ENCODE measurements around the gene BIN1. TPM values are rescaled to one million over a fixed set of nuclear protein-coding genes. Genes with fewer than 3 reads are reported as not detected.

The BIN1 gene
- total RNA-seq, 1 experiment from 2014 or later: 31.8 TPM

DNA sequence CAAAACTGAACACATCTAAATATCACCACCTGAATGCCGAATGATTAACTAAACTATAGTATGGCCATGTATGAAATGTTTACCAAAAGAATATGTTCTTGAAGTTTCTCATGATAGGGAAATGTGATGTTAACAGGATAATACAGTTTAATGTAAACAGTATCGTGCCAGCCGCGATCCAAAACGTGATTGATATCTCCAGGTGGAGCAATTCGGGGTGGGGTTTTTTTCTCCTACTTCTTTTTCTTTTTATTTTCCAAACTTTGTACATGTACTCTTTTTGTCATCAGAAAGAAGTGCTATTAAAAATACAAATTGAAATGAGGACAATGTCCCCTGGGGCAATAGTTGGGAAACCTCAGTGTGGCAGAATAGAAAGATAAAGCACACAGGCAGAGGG lies 4.0 kb upstream of the BIN1 start:
- no peaks in the 10 kb centered on the region for H3K9me3 ChIP-seq (ENCODE audit: control insufficient read depth in 1 of 2, insufficient read depth in 1 of 2, low read depth in 1 of 2, low read length in 2 of 2)
- H3K27ac ChIP-seq (ENCODE audit: low read depth, low read length): no peak overlapping the region
- ChIA-PET POLR2A (no interaction called here), CTCF (no interaction called here), RAD21 (ENCODE audit: low non-redundant PET in 1 of 2, low total read pairs in 2 of 2, uncharacterized antibody in 2 of 2, unreplicated experiment in 2 of 2) (no interaction called here)
- intact Hi-C loops (cut with micrococcal nuclease): no loop called here
- H4K20me1 ChIP-seq (ENCODE audit: insufficient read depth): no peaks in the 10 kb centered on the region
- H2AFZ ChIP-seq (ENCODE audit: low read depth, low read length, poor library complexity, severe bottlenecking): no peak overlapping the region
- ATAC-seq (no peak), DNase-seq (ENCODE audit: low read depth, low spot score) (no peak)
- H3K4me1 ChIP-seq (ENCODE audit: control insufficient read depth in 1 of 2, insufficient read depth in 2 of 2, low read length in 2 of 2): peaks cover 6 to 10% of the 10 kb centered on the region in 2 experiments
- H3K4me2 ChIP-seq (ENCODE audit: low read length): no peak overlapping the region
- no peak overlapping the region for H3K9ac ChIP-seq (ENCODE audit: low read length)
- H3K27me3 ChIP-seq (ENCODE audit: insufficient read depth, low read length): no peaks in the 10 kb centered on the region; the same call in 1 of the 2 replicates
- TF ChIP-seq, protein P1, sequence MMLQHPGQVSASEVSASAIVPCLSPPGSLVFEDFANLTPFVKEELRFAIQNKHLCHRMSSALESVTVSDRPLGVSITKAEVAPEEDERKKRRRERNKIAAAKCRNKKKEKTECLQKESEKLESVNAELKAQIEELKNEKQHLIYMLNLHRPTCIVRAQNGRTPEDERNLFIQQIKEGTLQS (IDR thresholded peaks at IDR 0.05): no peak
- TF ChIP-seq ELF1 (IDR thresholded peaks at IDR 0.05; ENCODE audit: borderline replicate concordance, low read depth): no peak
- TF ChIP-seq, protein P2, sequence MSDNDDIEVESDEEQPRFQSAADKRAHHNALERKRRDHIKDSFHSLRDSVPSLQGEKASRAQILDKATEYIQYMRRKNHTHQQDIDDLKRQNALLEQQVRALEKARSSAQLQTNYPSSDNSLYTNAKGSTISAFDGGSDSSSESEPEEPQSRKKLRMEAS (IDR thresholded peaks at IDR 0.05): no peak
- TF ChIP-seq POLR2AphosphoS5 (IDR thresholded peaks at IDR 0.05; ENCODE audit: low read depth, low read length): no peak
- TF ChIP-seq CBX3 (IDR thresholded peaks at IDR 0.05; ENCODE audit: low read depth): no peak
- no peak for TF ChIP-seq EGR1 (IDR thresholded peaks at IDR 0.05; ENCODE audit: low read depth)
- no peaks in the 10 kb centered on the region for H3K9me2 ChIP-seq (ENCODE audit: insufficient read depth)
- peaks cover 5% of the 10 kb centered on the region; the same call in 1 of the 2 replicates for H3K79me2 ChIP-seq (ENCODE audit: insufficient read depth, low read length)
- BruUV-seq (replicated peaks): no TSS peak
- no peak overlapping the region for H3K4me3 ChIP-seq (replicated peaks in 1 of 2; ENCODE audit: low read depth in 1 of 2, low read length in 2 of 2)
- no peaks in the 10 kb centered on the region for H3K36me3 ChIP-seq (ENCODE audit: control insufficient read depth in 1 of 2, insufficient read depth in 2 of 2, low read length in 2 of 2)

DNA sequence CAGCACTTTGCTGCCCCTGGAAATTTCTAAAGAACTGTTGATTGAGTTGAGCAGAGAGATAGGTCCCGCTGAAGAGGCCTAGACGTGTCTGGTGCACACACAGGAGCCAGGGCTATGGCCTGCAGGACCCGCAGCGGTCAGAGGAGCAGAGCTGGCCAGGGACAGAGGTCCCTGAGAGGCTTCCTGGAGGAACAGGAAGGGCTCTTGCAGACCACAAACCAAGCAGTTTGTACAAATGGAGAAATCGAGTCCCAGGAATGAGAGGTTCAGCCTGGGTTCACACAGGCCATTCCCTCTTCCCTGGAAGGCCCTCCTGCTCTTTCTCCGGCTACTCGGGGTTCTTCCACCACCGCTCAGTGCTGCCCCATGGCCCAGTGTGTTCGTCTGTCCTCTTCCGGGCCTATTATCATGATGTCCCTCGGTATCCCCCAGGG lies 1.2 kb upstream of the BIN1 start:
- ChIA-PET CTCF (no interaction called here), POLR2A (no interaction called here), RAD21 (ENCODE audit: low non-redundant PET in 1 of 2, low total read pairs in 2 of 2, uncharacterized antibody in 2 of 2, unreplicated experiment in 2 of 2) (no interaction called here)
- Histone ChIP-seq H3K4me3 (replicated peaks in 1 of 2; ENCODE audit: low read depth in 1 of 2, low read length in 2 of 2) (peak overlapping the region; percentile 75 to 78), H3K9me3 (ENCODE audit: control insufficient read depth in 1 of 2, insufficient read depth in 1 of 2, low read depth in 1 of 2, low read length in 2 of 2) (no peaks in the 10 kb centered on the region), H3K79me2 (ENCODE audit: insufficient read depth, low read length) (peaks cover 30% of the 10 kb centered on the region; the same call in 1 of the 2 replicates), H4K20me1 (ENCODE audit: insufficient read depth) (no peaks in the 10 kb centered on the region), H3K4me2 (ENCODE audit: low read length) (peak overlapping the region; percentile 94), H3K9ac (ENCODE audit: low read length) (peak overlapping the region; percentile 76), H2AFZ (ENCODE audit: low read depth, low read length, poor library complexity, severe bottlenecking) (peak overlapping the region; percentile 87), H3K27me3 (ENCODE audit: insufficient read depth, low read length) (no peaks in the 10 kb centered on the region), H3K36me3 (ENCODE audit: control insufficient read depth in 1 of 2, insufficient read depth in 2 of 2, low read length in 2 of 2) (no peaks in the 10 kb centered on the region), H3K9me2 (ENCODE audit: insufficient read depth) (no peaks in the 10 kb centered on the region), H3K4me1 (ENCODE audit: control insufficient read depth in 1 of 2, insufficient read depth in 2 of 2, low read length in 2 of 2) (peaks cover 6 to 23% of the 10 kb centered on the region in 2 experiments), H3K27ac (ENCODE audit: low read depth, low read length) (peak overlapping the region; percentile 56)
- no peak for TF ChIP-seq JUND (IDR thresholded peaks at IDR 0.05)
- no peak for TF ChIP-seq EZH2phosphoT487 (IDR thresholded peaks at IDR 0.05; ENCODE audit: borderline replicate concordance)
- no peak for TF ChIP-seq EZH2 (IDR thresholded peaks at IDR 0.05)
- no peak for TF ChIP-seq POLR2A (IDR thresholded peaks at IDR 0.05; ENCODE audit: borderline replicate concordance, extremely low read depth, insufficient read depth, insufficient read length)
- TF ChIP-seq CBX3 (IDR thresholded peaks at IDR 0.05; ENCODE audit: low read depth): no peak
- TF ChIP-seq, protein P3, sequence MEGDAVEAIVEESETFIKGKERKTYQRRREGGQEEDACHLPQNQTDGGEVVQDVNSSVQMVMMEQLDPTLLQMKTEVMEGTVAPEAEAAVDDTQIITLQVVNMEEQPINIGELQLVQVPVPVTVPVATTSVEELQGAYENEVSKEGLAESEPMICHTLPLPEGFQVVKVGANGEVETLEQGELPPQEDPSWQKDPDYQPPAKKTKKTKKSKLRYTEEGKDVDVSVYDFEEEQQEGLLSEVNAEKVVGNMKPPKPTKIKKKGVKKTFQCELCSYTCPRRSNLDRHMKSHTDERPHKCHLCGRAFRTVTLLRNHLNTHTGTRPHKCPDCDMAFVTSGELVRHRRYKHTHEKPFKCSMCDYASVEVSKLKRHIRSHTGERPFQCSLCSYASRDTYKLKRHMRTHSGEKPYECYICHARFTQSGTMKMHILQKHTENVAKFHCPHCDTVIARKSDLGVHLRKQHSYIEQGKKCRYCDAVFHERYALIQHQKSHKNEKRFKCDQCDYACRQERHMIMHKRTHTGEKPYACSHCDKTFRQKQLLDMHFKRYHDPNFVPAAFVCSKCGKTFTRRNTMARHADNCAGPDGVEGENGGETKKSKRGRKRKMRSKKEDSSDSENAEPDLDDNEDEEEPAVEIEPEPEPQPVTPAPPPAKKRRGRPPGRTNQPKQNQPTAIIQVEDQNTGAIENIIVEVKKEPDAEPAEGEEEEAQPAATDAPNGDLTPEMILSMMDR (IDR thresholded peaks at IDR 0.05 in 2 of 3, conservative IDR thresholded peaks at IDR 0.05 in 1 of 3; ENCODE audit: borderline replicate concordance in 1 of 3, insufficient read depth in 1 of 3, low read depth in 2 of 3, low read length in 2 of 3): no peak
- no peak for TF ChIP-seq SP1 (IDR thresholded peaks at IDR 0.05; ENCODE audit: low read depth)
- TF ChIP-seq CEBPB (IDR thresholded peaks at IDR 0.05; ENCODE audit: low read depth): no peak
- no peak for TF ChIP-seq ZFX (IDR thresholded peaks at IDR 0.05)
- no peak for TF ChIP-seq SRF (IDR thresholded peaks at IDR 0.05; ENCODE audit: low read depth)
- no peak for TF ChIP-seq FOSL1 (IDR thresholded peaks at IDR 0.05; ENCODE audit: low read depth)
- TF ChIP-seq, protein P2 (IDR thresholded peaks at IDR 0.05): no peak
- TF ChIP-seq EGR1 (IDR thresholded peaks at IDR 0.05; ENCODE audit: low read depth): no peak
- TF ChIP-seq YY1 (IDR thresholded peaks at IDR 0.05; ENCODE audit: extremely low read depth, insufficient replicate concordance, low read depth, low read length): no peak
- TF ChIP-seq ZNF274 (IDR thresholded peaks at IDR 0.05; ENCODE audit: low read depth, low read length): no peak
- intact Hi-C loops (cut with micrococcal nuclease): no loop called here
- ATAC-seq: no peak
- DNase-seq (ENCODE audit: low read depth, low spot score): no peak
- BruUV-seq (replicated peaks): no TSS peak
